ENCODE results near the gene RALGPS2. TPM values are rescaled to one million over a fixed set of nuclear protein-coding genes. Genes with fewer than 3 reads are reported as not detected.

RALGPS2 gene
- total and polyA plus RNA-seq, 4 donors: 20.1 to 57.6 (median 35.0) TPM

GRCh38 chr1:178919581-178919980 is 194.5 kb downstream of the RALGPS2 start:
- H3K27me3 ChIP-seq (ENCODE audit: control insufficient read depth, insufficient read depth, low read length): no peaks in the 10 kb centered on the region
- DNase-seq (ENCODE audit: low read depth in 4 of 6, low spot score in 6 of 6): no peak
- H3K4me1 ChIP-seq (ENCODE audit: control insufficient read depth, insufficient read depth, low read length): no peaks in the 10 kb centered on the region
- no peak overlapping the region for H3K27ac ChIP-seq (ENCODE audit: low read depth, low read length)
- no peaks in the 10 kb centered on the region for H3K9me3 ChIP-seq (ENCODE audit: control insufficient read depth, insufficient read depth, low read length)
- WGBS (ENCODE audit: insufficient coverage): no CpG with 5 or more reads among the region's 2 CpGs
- peaks cover 3% of the 10 kb centered on the region for H3K36me3 ChIP-seq (ENCODE audit: control insufficient read depth, insufficient read depth, low read length)
- no peak overlapping the region for H3K4me3 ChIP-seq (ENCODE audit: low read depth, low read length)

GRCh38 chr1:178921499-178921898 is 196.5 kb downstream of the RALGPS2 start:
- Histone ChIP-seq H3K36me3 (ENCODE audit: control insufficient read depth, insufficient read depth, low read length) (no peaks in the 10 kb centered on the region), H3K4me3 (ENCODE audit: low read depth, low read length) (no peak overlapping the region), H3K9me3 (ENCODE audit: control insufficient read depth, insufficient read depth, low read length) (no peaks in the 10 kb centered on the region), H3K27me3 (ENCODE audit: control insufficient read depth, insufficient read depth, low read length) (no peaks in the 10 kb centered on the region), H3K4me1 (ENCODE audit: control insufficient read depth, insufficient read depth, low read length) (no peaks in the 10 kb centered on the region), H3K27ac (ENCODE audit: low read depth, low read length) (no peak overlapping the region)
- DNase-seq (ENCODE audit: low read depth in 4 of 6, low spot score in 6 of 6): no peak
- no CpG with 5 or more reads among the region's 2 CpGs for WGBS (ENCODE audit: insufficient coverage)

GRCh38 chr1:178923512-178923911 is 198.5 kb downstream of the RALGPS2 start:
- Histone ChIP-seq H3K4me1 (ENCODE audit: control insufficient read depth, insufficient read depth, low read length) (no peaks in the 10 kb centered on the region), H3K9me3 (ENCODE audit: control insufficient read depth, insufficient read depth, low read length) (no peaks in the 10 kb centered on the region), H3K4me3 (ENCODE audit: low read depth, low read length) (no peak overlapping the region), H3K27ac (ENCODE audit: low read depth, low read length) (no peak overlapping the region), H3K36me3 (ENCODE audit: control insufficient read depth, insufficient read depth, low read length) (no peaks in the 10 kb centered on the region), H3K27me3 (ENCODE audit: control insufficient read depth, insufficient read depth, low read length) (no peaks in the 10 kb centered on the region)
- WGBS (ENCODE audit: insufficient coverage): 100% methylated on average over 1 of the region's 2 CpGs
- no peak for DNase-seq (ENCODE audit: low read depth in 4 of 6, low spot score in 6 of 6)

- WGBS (ENCODE audit: insufficient coverage): no CpG with 5 or more reads among the region's 1 CpG
Observed at GRCh38 chr1:178926046-178926445, 201.0 kb downstream of the RALGPS2 start.

GRCh38 chr1:178927003-178927402 is 202.0 kb downstream of the RALGPS2 start:
- Histone ChIP-seq H3K4me1 (ENCODE audit: control insufficient read depth, insufficient read depth, low read length) (peaks cover 4% of the 10 kb centered on the region), H3K27ac (ENCODE audit: low read depth, low read length) (no peak overlapping the region), H3K4me3 (ENCODE audit: low read depth, low read length) (no peak overlapping the region), H3K9me3 (ENCODE audit: control insufficient read depth, insufficient read depth, low read length) (no peaks in the 10 kb centered on the region), H3K36me3 (ENCODE audit: control insufficient read depth, insufficient read depth, low read length) (no peaks in the 10 kb centered on the region), H3K27me3 (ENCODE audit: control insufficient read depth, insufficient read depth, low read length) (no peaks in the 10 kb centered on the region)
- 100% methylated on average over 2 of the region's 4 CpGs for WGBS (ENCODE audit: insufficient coverage)
- no peak for DNase-seq (ENCODE audit: low read depth in 4 of 6, low spot score in 6 of 6)

More at GRCh38 chr1:178926046-178926445, 201.0 kb downstream of the RALGPS2 start:
- Histone ChIP-seq H3K9me3 (ENCODE audit: control insufficient read depth, insufficient read depth, low read length) (no peaks in the 10 kb centered on the region), H3K27ac (ENCODE audit: low read depth, low read length) (no peak overlapping the region), H3K4me3 (ENCODE audit: low read depth, low read length) (no peak overlapping the region), H3K27me3 (ENCODE audit: control insufficient read depth, insufficient read depth, low read length) (no peaks in the 10 kb centered on the region), H3K4me1 (ENCODE audit: control insufficient read depth, insufficient read depth, low read length) (no peaks in the 10 kb centered on the region), H3K36me3 (ENCODE audit: control insufficient read depth, insufficient read depth, low read length) (no peaks in the 10 kb centered on the region)
- no peak for DNase-seq (ENCODE audit: low read depth in 4 of 6, low spot score in 6 of 6)

- no peaks in the 10 kb centered on the region for H3K36me3 ChIP-seq (ENCODE audit: control insufficient read depth, insufficient read depth, low read length)
- 100% methylated on average over 2 of the region's 4 CpGs for WGBS (ENCODE audit: insufficient coverage)
- no peak for DNase-seq (ENCODE audit: low read depth in 4 of 6, low spot score in 6 of 6)
- peaks cover 5% of the 10 kb centered on the region for H3K4me1 ChIP-seq (ENCODE audit: control insufficient read depth, insufficient read depth, low read length)
- H3K4me3 ChIP-seq (ENCODE audit: low read depth, low read length): no peak overlapping the region
- no peak overlapping the region for H3K27ac ChIP-seq (ENCODE audit: low read depth, low read length)
- H3K9me3 ChIP-seq (ENCODE audit: control insufficient read depth, insufficient read depth, low read length): no peaks in the 10 kb centered on the region
- H3K27me3 ChIP-seq (ENCODE audit: control insufficient read depth, insufficient read depth, low read length): no peaks in the 10 kb centered on the region
Observed at GRCh38 chr1:178928041-178928440, 203.0 kb downstream of the RALGPS2 start.

GRCh38 chr1:178928976-178929375 is 203.9 kb downstream of the RALGPS2 start:
- WGBS (ENCODE audit: insufficient coverage): no CpG with 5 or more reads among the region's 1 CpG
- H3K9me3 ChIP-seq (ENCODE audit: control insufficient read depth, insufficient read depth, low read length): no peaks in the 10 kb centered on the region
- no peaks in the 10 kb centered on the region for H3K36me3 ChIP-seq (ENCODE audit: control insufficient read depth, insufficient read depth, low read length)
- no peaks in the 10 kb centered on the region for H3K27me3 ChIP-seq (ENCODE audit: control insufficient read depth, insufficient read depth, low read length)
- H3K4me3 ChIP-seq (ENCODE audit: low read depth, low read length): no peak overlapping the region
- no peak for DNase-seq (ENCODE audit: low read depth in 4 of 6, low spot score in 6 of 6)
- peaks cover 5% of the 10 kb centered on the region for H3K4me1 ChIP-seq (ENCODE audit: control insufficient read depth, insufficient read depth, low read length)
- no peak overlapping the region for H3K27ac ChIP-seq (ENCODE audit: low read depth, low read length)

- H3K9me3 ChIP-seq (ENCODE audit: control insufficient read depth, insufficient read depth, low read length): no peaks in the 10 kb centered on the region
- peaks cover 5% of the 10 kb centered on the region for H3K4me1 ChIP-seq (ENCODE audit: control insufficient read depth, insufficient read depth, low read length)
- H3K36me3 ChIP-seq (ENCODE audit: control insufficient read depth, insufficient read depth, low read length): no peaks in the 10 kb centered on the region
- WGBS (ENCODE audit: insufficient coverage): 70% methylated on average over 6 of the region's 9 CpGs
- H3K4me3 ChIP-seq (ENCODE audit: low read depth, low read length): no peak overlapping the region
- H3K27me3 ChIP-seq (ENCODE audit: control insufficient read depth, insufficient read depth, low read length): no peaks in the 10 kb centered on the region
- H3K27ac ChIP-seq (ENCODE audit: low read depth, low read length): peak overlapping the region; percentile 2
- peak in 1 of 6 donors; percentile 68 for DNase-seq (ENCODE audit: low read depth in 4 of 6, low spot score in 6 of 6)
Observed at GRCh38 chr1:178931858-178932551, 207.0 kb downstream of the RALGPS2 start.

- no peak overlapping the region for H3K4me3 ChIP-seq (ENCODE audit: low read depth, low read length)
- H3K9me3 ChIP-seq (ENCODE audit: control insufficient read depth, insufficient read depth, low read length): no peaks in the 10 kb centered on the region
- no peaks in the 10 kb centered on the region for H3K36me3 ChIP-seq (ENCODE audit: control insufficient read depth, insufficient read depth, low read length)
- 63% methylated on average over 2 of the region's 4 CpGs for whole genome bisulfite sequencing (ENCODE audit: insufficient coverage)
- peaks cover 5% of the 10 kb centered on the region for H3K4me1 ChIP-seq (ENCODE audit: control insufficient read depth, insufficient read depth, low read length)
- H3K27me3 ChIP-seq (ENCODE audit: control insufficient read depth, insufficient read depth, low read length): no peaks in the 10 kb centered on the region
- no peak overlapping the region for H3K27ac ChIP-seq (ENCODE audit: low read depth, low read length)
- DNase-seq (ENCODE audit: low read depth in 4 of 6, low spot score in 6 of 6): no peak
Observed at GRCh38 chr1:178932552-178932906, 207.5 kb downstream of the RALGPS2 start.

GRCh38 chr1:178933105-178933561 is 208.1 kb downstream of the RALGPS2 start:
- Histone ChIP-seq H3K36me3 (ENCODE audit: control insufficient read depth, insufficient read depth, low read length) (no peaks in the 10 kb centered on the region), H3K4me1 (ENCODE audit: control insufficient read depth, insufficient read depth, low read length) (peaks cover 10% of the 10 kb centered on the region), H3K4me3 (ENCODE audit: low read depth, low read length) (no peak overlapping the region), H3K27me3 (ENCODE audit: control insufficient read depth, insufficient read depth, low read length) (no peaks in the 10 kb centered on the region), H3K9me3 (ENCODE audit: control insufficient read depth, insufficient read depth, low read length) (no peaks in the 10 kb centered on the region), H3K27ac (ENCODE audit: low read depth, low read length) (no peak overlapping the region)
- WGBS (ENCODE audit: insufficient coverage): 59% methylated on average over 4 of the region's 5 CpGs
- DNase-seq (ENCODE audit: low read depth in 4 of 6, low spot score in 6 of 6): no peak

All from spinal cord (tissue), 10 donors.